ENCODE results near the gene TEX29.

TEX29 gene

GRCh38 chr13:111319998-111320911 is at the start of gene TEX29:
Gene TEX29, plus strand, starts transcription at chr13:111320642. Its CDS starts 249 bp downstream, at chr13:111320891.
- no peak for DNase-seq (ENCODE audit: low spot score)

GRCh38 chr13:111270765-111271698 is 49.4 kb upstream of the TEX29 start:
- no peak for DNase-seq (ENCODE audit: low spot score)

- no peak for DNase-seq (ENCODE audit: low spot score)
Measured at GRCh38 chr13:111272117-111272516, 48.3 kb upstream of the TEX29 start.

- DNase-seq (ENCODE audit: low spot score): no peak
Measured at GRCh38 chr13:111275382-111275781, 45.1 kb upstream of the TEX29 start.

- DNase-seq (ENCODE audit: low spot score): no peak
Measured at GRCh38 chr13:111275995-111276618, 44.3 kb upstream of the TEX29 start.

GRCh38 chr13:111278258-111278657 is 42.2 kb upstream of the TEX29 start:
- no peak for DNase-seq (ENCODE audit: low spot score)

- no peak for DNase-seq (ENCODE audit: low spot score)
Measured at GRCh38 chr13:111278743-111279652, 41.4 kb upstream of the TEX29 start.

- DNase-seq (ENCODE audit: low spot score): no peak
Measured at GRCh38 chr13:111280226-111280625, 40.2 kb upstream of the TEX29 start.

- DNase-seq (ENCODE audit: low spot score): no peak
Measured at GRCh38 chr13:111280681-111281585, 39.5 kb upstream of the TEX29 start.

- no peak for DNase-seq (ENCODE audit: low spot score)
Measured at GRCh38 chr13:111281751-111282311, 38.6 kb upstream of the TEX29 start.

- DNase-seq (ENCODE audit: low spot score): no peak
Measured at GRCh38 chr13:111282425-111282824, 38.0 kb upstream of the TEX29 start.

- no peak for DNase-seq (ENCODE audit: low spot score)
Measured at GRCh38 chr13:111282997-111283396, 37.4 kb upstream of the TEX29 start.

GRCh38 chr13:111283457-111283856 is 37.0 kb upstream of the TEX29 start:
- no peak for DNase-seq (ENCODE audit: low spot score)

- DNase-seq (ENCODE audit: low spot score): no peak
Measured at GRCh38 chr13:111283991-111284390, 36.5 kb upstream of the TEX29 start.

GRCh38 chr13:111284565-111284964 is 35.9 kb upstream of the TEX29 start:
- DNase-seq (ENCODE audit: low spot score): no peak

- no peak for DNase-seq (ENCODE audit: low spot score)
Measured at GRCh38 chr13:111286162-111286561, 34.3 kb upstream of the TEX29 start.

GRCh38 chr13:111286749-111287148 is 33.7 kb upstream of the TEX29 start:
- no peak for DNase-seq (ENCODE audit: low spot score)

GRCh38 chr13:111287201-111287600 is 33.2 kb upstream of the TEX29 start:
- DNase-seq (ENCODE audit: low spot score): no peak

- DNase-seq (ENCODE audit: low spot score): no peak
Measured at GRCh38 chr13:111288276-111288675, 32.2 kb upstream of the TEX29 start.

- DNase-seq (ENCODE audit: low spot score): no peak
Measured at GRCh38 chr13:111289251-111289650, 31.2 kb upstream of the TEX29 start.
